ENCODE results near the gene ZMIZ2. TPM values are rescaled to one million over a fixed set of nuclear protein-coding genes. Genes with fewer than 3 reads are reported as not detected.
"Not testable (repeated sequence)": the region's sequence is repeated elsewhere in the genome, so short reads cannot be mapped to it uniquely, and the experiment has no call there.

ZMIZ2 gene
- total RNA-seq, 1 donor from 2014 or later = 54.3 TPM

GRCh38 chr7:44729949-44730590 lies 18.6 kb upstream of the ZMIZ2 start:
- TF ChIP-seq CTCF (IDR thresholded peaks at IDR 0.05) (no peak), POLR2A (IDR thresholded peaks at IDR 0.05) (no peak), POLR2AphosphoS5 (IDR thresholded peaks at IDR 0.05; ENCODE audit: insufficient read depth in 1 of 2, low read depth in 1 of 2) (no peak)
- no peaks in the 10 kb centered on the region for H3K36me3 ChIP-seq
- no peaks in the 10 kb centered on the region for H3K9me3 ChIP-seq
- no peak overlapping the region for H3K27ac ChIP-seq
- H3K27me3 ChIP-seq = no peaks in the 10 kb centered on the region
- H3K4me1 ChIP-seq = no peaks in the 10 kb centered on the region
- intact Hi-C loops (cut with DNase I) = no loop called here
- no peak for DNase-seq (ENCODE audit: extremely low spot score in 2 of 2)
- H3K4me3 ChIP-seq = no peak overlapping the region

GRCh38 chr7:44732971-44733370 lies 15.7 kb upstream of the ZMIZ2 start:
- H3K27ac ChIP-seq; H3K4me3 ChIP-seq; DNase-seq (ENCODE audit: extremely low spot score in 2 of 2); H3K36me3 ChIP-seq; H3K4me1 ChIP-seq; intact Hi-C loops (cut with DNase I); H3K27me3 ChIP-seq; H3K9me3 ChIP-seq: not testable (repeated sequence)

- Histone ChIP-seq H3K4me3 (no peak overlapping the region), H3K4me1 (no peaks in the 10 kb centered on the region), H3K9me3 (no peaks in the 10 kb centered on the region), H3K27me3 (no peaks in the 10 kb centered on the region), H3K36me3 (no peaks in the 10 kb centered on the region), H3K27ac (no peak overlapping the region)
- intact Hi-C loops (cut with DNase I) = no loop called here
- DNase-seq (ENCODE audit: extremely low spot score in 2 of 2) = no peak
- TF ChIP-seq POLR2A (IDR thresholded peaks at IDR 0.05) (no peak), CTCF (IDR thresholded peaks at IDR 0.05) (no peak), POLR2AphosphoS5 (IDR thresholded peaks at IDR 0.05; ENCODE audit: insufficient read depth in 1 of 2, low read depth in 1 of 2) (no peak)
These were observed 14.8 kb upstream of the ZMIZ2 start for GRCh38 chr7:44733708-44734481.

- no peak overlapping the region for H3K4me3 ChIP-seq
- no peak for DNase-seq (ENCODE audit: extremely low spot score in 2 of 2)
- TF ChIP-seq POLR2AphosphoS5 (IDR thresholded peaks at IDR 0.05; ENCODE audit: insufficient read depth in 1 of 2, low read depth in 1 of 2) = peak in 1 of 2 donors; percentile 46
- TF ChIP-seq POLR2A (IDR thresholded peaks at IDR 0.05) = no peak
- no peak overlapping the region for H3K27ac ChIP-seq
- no peaks in the 10 kb centered on the region for H3K27me3 ChIP-seq
- intact Hi-C loops (cut with DNase I) = no loop called here
- no peaks in the 10 kb centered on the region for H3K36me3 ChIP-seq
- no peaks in the 10 kb centered on the region for H3K4me1 ChIP-seq
- no peaks in the 10 kb centered on the region for H3K9me3 ChIP-seq
These were observed 13.1 kb upstream of the ZMIZ2 start for GRCh38 chr7:44735403-44736165.

GRCh38 chr7:44736896-44737295 lies 11.8 kb upstream of the ZMIZ2 start:
- Histone ChIP-seq H3K4me3 (no peak overlapping the region), H3K27me3 (no peaks in the 10 kb centered on the region), H3K36me3 (no peaks in the 10 kb centered on the region), H3K9me3 (no peaks in the 10 kb centered on the region), H3K4me1 (no peaks in the 10 kb centered on the region), H3K27ac (no peak overlapping the region)
- TF ChIP-seq POLR2AphosphoS5 (IDR thresholded peaks at IDR 0.05; ENCODE audit: insufficient read depth in 1 of 2, low read depth in 1 of 2) (no peak), POLR2A (IDR thresholded peaks at IDR 0.05) (no peak), CTCF (IDR thresholded peaks at IDR 0.05) (no peak)
- no peak for DNase-seq (ENCODE audit: extremely low spot score in 2 of 2)
- intact Hi-C loops (cut with DNase I) = no loop called here

Measured in vagina (tissue), 2 donors.